ENCODE measurements around the gene DEPP1.

Gene DEPP1

GRCh38 chr10:44978213-44978569 is 418 bp downstream of the DEPP1 start:
- DNase-seq: no peak

- no peak for DNase-seq
These were observed 1.1 kb downstream of the DEPP1 start for GRCh38 chr10:44977287-44978212.

- DNase-seq: no peak
These were observed 2.0 kb downstream of the DEPP1 start for GRCh38 chr10:44976352-44977198.

- no peak for DNase-seq
These were observed 2.9 kb downstream of the DEPP1 start for GRCh38 chr10:44975431-44976331.

GRCh38 chr10:44974628-44975430 is 3.8 kb downstream of the DEPP1 start:
- DNase-seq: peak; percentile 79 to 84

GRCh38 chr10:44974082-44974627 is 4.5 kb downstream of the DEPP1 start:
- no peak for DNase-seq

GRCh38 chr10:44973323-44974081 is 5.1 kb downstream of the DEPP1 start:
- no peak for DNase-seq

GRCh38 chr10:44972874-44973306 is 5.7 kb downstream of the DEPP1 start:
- DNase-seq: no peak

GRCh38 chr10:44971935-44972757 is 6.5 kb downstream of the DEPP1 start:
- no peak for DNase-seq

- DNase-seq: no peak
These were observed 7.2 kb downstream of the DEPP1 start for GRCh38 chr10:44971434-44971833.

- no peak for DNase-seq
These were observed 7.7 kb downstream of the DEPP1 start for GRCh38 chr10:44970812-44971395.

GRCh38 chr10:44969854-44970253 is 8.8 kb downstream of the DEPP1 start:
- DNase-seq: no peak

GRCh38 chr10:44968500-44969400 is 9.9 kb downstream of the DEPP1 start:
- DNase-seq: no peak

- DNase-seq: peak in 1 of 2 experiments; percentile 32
These were observed 10.5 kb downstream of the DEPP1 start for GRCh38 chr10:44968091-44968490.

- no peak for DNase-seq
These were observed 11.0 kb downstream of the DEPP1 start for GRCh38 chr10:44967616-44968015.

GRCh38 chr10:44966816-44967509 is 11.6 kb downstream of the DEPP1 start:
- no peak for DNase-seq

GRCh38 chr10:44966129-44966815 is 12.3 kb downstream of the DEPP1 start:
- DNase-seq: peak in 1 of 2 experiments; percentile 15

All from activated T-cell treated with anti-CD3 and anti-CD28 coated beads, Interleukin-2, amount 50 U/mL, for 48 hours (primary cell).